Islet precursor cell (in vitro differentiated cells): ENCODE data around the gene OR2A12.
"Not testable (repeated sequence)": the region's sequence is repeated elsewhere in the genome, so short reads cannot be mapped to it uniquely, and the experiment has no call there.

Experiments used
- DNase-seq: peaks from one replicate; pipeline ENCODE4 v3.0.0-alpha.2; 2018

Gene OR2A12

GRCh38 chr7:144085978-144086377, at the start of gene OR2A12:
Gene OR2A12 (plus strand): TSS chr7:144086278. CDS start chr7:144095108, 8,830 bp downstream.
- DNase-seq, result no peak

GRCh38 chr7:144036302-144036885, 49.7 kb upstream of the OR2A12 start:
- no peak for DNase-seq

- no peak for DNase-seq
Observed at GRCh38 chr7:144037414-144038035, 48.6 kb upstream of the OR2A12 start.

GRCh38 chr7:144038887-144039286, 47.2 kb upstream of the OR2A12 start:
- DNase-seq, result no peak

- no peak for DNase-seq
Observed at GRCh38 chr7:144048648-144049047, 37.4 kb upstream of the OR2A12 start, which contains the start of gene OR2A5. Gene OR2A5 (plus strand): TSS chr7:144048948. CDS start chr7:144050402, 1,454 bp downstream.

GRCh38 chr7:144049491-144049890, 36.6 kb upstream of the OR2A12 start:
- no peak for DNase-seq

GRCh38 chr7:144050093-144050492, 36.0 kb upstream of the OR2A12 start:
- peak; percentile 60 for DNase-seq

- not testable (repeated sequence) for DNase-seq
Observed at GRCh38 chr7:144050884-144051283, 35.2 kb upstream of the OR2A12 start.

GRCh38 chr7:144057954-144058353, 28.1 kb upstream of the OR2A12 start:
- peak; percentile 62 for DNase-seq

GRCh38 chr7:144063710-144064109, 22.4 kb upstream of the OR2A12 start:
- no peak for DNase-seq

- no peak for DNase-seq
Observed at GRCh38 chr7:144069511-144069910, 16.6 kb upstream of the OR2A12 start, which contains the start of gene OR2A25. Gene OR2A25 (plus strand): TSS chr7:144069811. CDS start chr7:144074220, 4,409 bp downstream.

GRCh38 chr7:144069953-144070352, 16.1 kb upstream of the OR2A12 start:
- no peak for DNase-seq

- DNase-seq, result no peak
Observed at GRCh38 chr7:144074374-144074773, 11.7 kb upstream of the OR2A12 start.

- DNase-seq, result no peak
Observed at GRCh38 chr7:144086730-144087129, 652 bp downstream of the OR2A12 start.

- DNase-seq, result no peak
Observed at GRCh38 chr7:144087230-144087629, 1.2 kb downstream of the OR2A12 start.

GRCh38 chr7:144090667-144091066, 4.6 kb downstream of the OR2A12 start:
- DNase-seq, result no peak

GRCh38 chr7:144098776-144099175, 12.7 kb downstream of the OR2A12 start:
- no peak for DNase-seq

GRCh38 chr7:144100607-144101006, 14.5 kb downstream of the OR2A12 start:
- DNase-seq, result no peak

GRCh38 chr7:144102041-144102440, 16.0 kb downstream of the OR2A12 start:
- no peak for DNase-seq

GRCh38 chr7:144105211-144105610, 19.1 kb downstream of the OR2A12 start:
- no peak for DNase-seq

GRCh38 chr7:144109283-144109682, 23.2 kb downstream of the OR2A12 start, which contains the start of gene OR2A2:
Gene OR2A2 (plus strand): TSS chr7:144109583. CDS start chr7:144109583, 0 bp downstream.
- DNase-seq, result no peak

GRCh38 chr7:144110272-144110671, 24.2 kb downstream of the OR2A12 start:
- no peak for DNase-seq

GRCh38 chr7:144113651-144114050, 27.6 kb downstream of the OR2A12 start:
- DNase-seq, result no peak

GRCh38 chr7:144118341-144118740, 32.3 kb downstream of the OR2A12 start:
- no peak for DNase-seq

- DNase-seq, result no peak
Observed at GRCh38 chr7:144122876-144123275, 36.8 kb downstream of the OR2A12 start, which contains the start of gene OR2A14. Gene OR2A14 (plus strand): TSS chr7:144123176. CDS start chr7:144129113, 5,937 bp downstream.
